Kidney capillary endothelial cell (primary cell): ENCODE measurements around the gene TJP1.
"Not testable (repeated sequence)": the region's sequence is repeated elsewhere in the genome, so short reads cannot be mapped to it uniquely, and the experiment has no call there.

Experiments used
- DNase-seq: peaks from one replicate; pipeline ENCODE4 v3.0.0-alpha.2; 2018; ENCODE audit warnings: low spot score

Gene TJP1

GRCh38 chr15:29753506-29753905, 68.8 kb downstream of the TJP1 start:
- DNase-seq: no peak

- no peak for DNase-seq
These were observed 71.5 kb downstream of the TJP1 start for GRCh38 chr15:29750754-29751153.

GRCh38 chr15:29749365-29750086, 72.7 kb downstream of the TJP1 start:
- no peak for DNase-seq

- DNase-seq: peak; percentile 17
These were observed 74.3 kb downstream of the TJP1 start for GRCh38 chr15:29747837-29748417.

- DNase-seq: no peak
These were observed 78.8 kb downstream of the TJP1 start for GRCh38 chr15:29743475-29743874.

GRCh38 chr15:29740692-29741311, 81.5 kb downstream of the TJP1 start:
- no peak for DNase-seq

- DNase-seq: peak; percentile 42
These were observed 85.6 kb downstream of the TJP1 start for GRCh38 chr15:29736744-29737020.

GRCh38 chr15:29736012-29736743, 86.1 kb downstream of the TJP1 start:
- DNase-seq: no peak

GRCh38 chr15:29734917-29735572, 87.2 kb downstream of the TJP1 start:
- DNase-seq: no peak

- no peak for DNase-seq
These were observed 90.4 kb downstream of the TJP1 start for GRCh38 chr15:29731865-29732264.

GRCh38 chr15:29730471-29730870, 91.8 kb downstream of the TJP1 start:
- not testable (repeated sequence) for DNase-seq

- no peak for DNase-seq
These were observed 93.8 kb downstream of the TJP1 start for GRCh38 chr15:29728418-29728817.

GRCh38 chr15:29727871-29728270, 94.4 kb downstream of the TJP1 start:
- no peak for DNase-seq

GRCh38 chr15:29726553-29726952, 95.7 kb downstream of the TJP1 start:
- DNase-seq: no peak

- no peak for DNase-seq
These were observed 98.2 kb downstream of the TJP1 start for GRCh38 chr15:29724026-29724425.

GRCh38 chr15:29713784-29714183, 108.5 kb downstream of the TJP1 start:
- DNase-seq: no peak

- DNase-seq: no peak
These were observed 110.0 kb downstream of the TJP1 start for GRCh38 chr15:29712149-29712885.

- DNase-seq: no peak
These were observed 110.7 kb downstream of the TJP1 start for GRCh38 chr15:29711531-29711930.

GRCh38 chr15:29708519-29708918, 113.7 kb downstream of the TJP1 start:
- DNase-seq: no peak

- no peak for DNase-seq
These were observed 117.2 kb downstream of the TJP1 start for GRCh38 chr15:29704950-29705597.

GRCh38 chr15:29701151-29701550, 121.1 kb downstream of the TJP1 start:
- no peak for DNase-seq
